Measurements from ENCODE around the gene GANC. TPM values are rescaled to one million over a fixed set of nuclear protein-coding genes. Genes with fewer than 3 reads are reported as not detected.

The GANC gene
- total RNA-seq, 1 donor from 2014 or later = 12.5 TPM

- no peak overlapping the region for H3K27ac ChIP-seq (ENCODE audit: low read depth, low read length)
- H2AFZ ChIP-seq (ENCODE audit: low read depth, low read length) = no peak overlapping the region
- no peak overlapping the region for H3K4me2 ChIP-seq (ENCODE audit: low read length)
- no peaks in the 10 kb centered on the region for H3K27me3 ChIP-seq (ENCODE audit: insufficient read depth, low read length)
- H3K4me1 ChIP-seq (ENCODE audit: insufficient read depth, low read length) = no peaks in the 10 kb centered on the region
- no peaks in the 10 kb centered on the region for H4K20me1 ChIP-seq (ENCODE audit: insufficient read depth, low read length)
- no peak overlapping the region for H3K9ac ChIP-seq (ENCODE audit: low read length)
- Mint-ChIP-seq H3K36me3 (ENCODE audit: low read depth, unreplicated experiment) (peaks cover 8% of the 10 kb centered on the region), H3K27ac (ENCODE audit: unreplicated experiment) (no peak overlapping the region), H3K4me1 (ENCODE audit: low read depth, unreplicated experiment) (no peaks in the 10 kb centered on the region), H3K27me3 (ENCODE audit: low read depth, unreplicated experiment) (no peaks in the 10 kb centered on the region), H3K4me3 (ENCODE audit: unreplicated experiment) (no peak overlapping the region), H3K9me3 (ENCODE audit: unreplicated experiment) (no peaks in the 10 kb centered on the region)
- FAIRE-seq (no peak), DNase-seq (ENCODE audit: low read depth) (peak; percentile 3)
- peaks cover 5% of the 10 kb centered on the region for H3K79me2 ChIP-seq (ENCODE audit: insufficient read depth, low read length)
- peaks cover 56% of the 10 kb centered on the region for H3K36me3 ChIP-seq (ENCODE audit: insufficient read depth, low read length)
- TF ChIP-seq EZH2 (IDR thresholded peaks at IDR 0.05; ENCODE audit: insufficient read depth, low read length) = no peak
- TF ChIP-seq CTCF (IDR thresholded peaks at IDR 0.05; ENCODE audit: insufficient read depth, low read depth, low read length) = no peak
- H3K4me3 ChIP-seq (ENCODE audit: insufficient read depth, low read depth, low read length) = no peak overlapping the region
- H3K9me3 ChIP-seq (ENCODE audit: insufficient read depth, low read depth, low read length) = no peaks in the 10 kb centered on the region
Observed at GRCh38 chr15:42232606-42233005, 40.4 kb upstream of the GANC start.

GRCh38 chr15:42233107-42233506 lies 39.9 kb upstream of the GANC start:
- Histone ChIP-seq H3K27ac (ENCODE audit: low read depth, low read length) (no peak overlapping the region), H3K4me1 (ENCODE audit: insufficient read depth, low read length) (no peaks in the 10 kb centered on the region), H3K9me3 (ENCODE audit: insufficient read depth, low read depth, low read length) (no peaks in the 10 kb centered on the region), H2AFZ (ENCODE audit: low read depth, low read length) (no peak overlapping the region), H3K79me2 (ENCODE audit: insufficient read depth, low read length) (peaks cover 5% of the 10 kb centered on the region), H3K9ac (ENCODE audit: low read length) (no peak overlapping the region), H4K20me1 (ENCODE audit: insufficient read depth, low read length) (no peaks in the 10 kb centered on the region), H3K4me2 (ENCODE audit: low read length) (no peak overlapping the region), H3K27me3 (ENCODE audit: insufficient read depth, low read length) (no peaks in the 10 kb centered on the region), H3K36me3 (ENCODE audit: insufficient read depth, low read length) (peaks cover 54% of the 10 kb centered on the region), H3K4me3 (ENCODE audit: insufficient read depth, low read depth, low read length) (no peak overlapping the region)
- H3K9me3 Mint-ChIP-seq (ENCODE audit: unreplicated experiment) = no peaks in the 10 kb centered on the region
- no peaks in the 10 kb centered on the region for H3K27me3 Mint-ChIP-seq (ENCODE audit: low read depth, unreplicated experiment)
- H3K4me1 Mint-ChIP-seq (ENCODE audit: low read depth, unreplicated experiment) = no peaks in the 10 kb centered on the region
- no peak overlapping the region for H3K27ac Mint-ChIP-seq (ENCODE audit: unreplicated experiment)
- FAIRE-seq = no peak
- H3K4me3 Mint-ChIP-seq (ENCODE audit: unreplicated experiment) = no peak overlapping the region
- TF ChIP-seq EZH2 (IDR thresholded peaks at IDR 0.05; ENCODE audit: insufficient read depth, low read length) = no peak
- TF ChIP-seq CTCF (IDR thresholded peaks at IDR 0.05; ENCODE audit: insufficient read depth, low read depth, low read length) = no peak
- peaks cover 8% of the 10 kb centered on the region for H3K36me3 Mint-ChIP-seq (ENCODE audit: low read depth, unreplicated experiment)
- DNase-seq (ENCODE audit: low read depth) = no peak

- Mint-ChIP-seq H3K4me1 (ENCODE audit: low read depth, unreplicated experiment) (peaks cover 11% of the 10 kb centered on the region), H3K9me3 (ENCODE audit: unreplicated experiment) (no peaks in the 10 kb centered on the region), H3K27me3 (ENCODE audit: low read depth, unreplicated experiment) (no peaks in the 10 kb centered on the region), H3K4me3 (ENCODE audit: unreplicated experiment) (no peak overlapping the region), H3K27ac (ENCODE audit: unreplicated experiment) (no peak overlapping the region), H3K36me3 (ENCODE audit: low read depth, unreplicated experiment) (peaks cover 8% of the 10 kb centered on the region)
- H3K4me3 ChIP-seq (ENCODE audit: insufficient read depth, low read depth, low read length) = no peak overlapping the region
- H3K36me3 ChIP-seq (ENCODE audit: insufficient read depth, low read length) = peaks cover 34% of the 10 kb centered on the region
- no peak for TF ChIP-seq CTCF (IDR thresholded peaks at IDR 0.05; ENCODE audit: insufficient read depth, low read depth, low read length)
- no peak for TF ChIP-seq EZH2 (IDR thresholded peaks at IDR 0.05; ENCODE audit: insufficient read depth, low read length)
- no peak overlapping the region for H2AFZ ChIP-seq (ENCODE audit: low read depth, low read length)
- DNase-seq (ENCODE audit: low read depth) (peak; percentile 3), FAIRE-seq (no peak)
- H4K20me1 ChIP-seq (ENCODE audit: insufficient read depth, low read length) = peaks cover 9% of the 10 kb centered on the region
- H3K27me3 ChIP-seq (ENCODE audit: insufficient read depth, low read length) = no peaks in the 10 kb centered on the region
- no peaks in the 10 kb centered on the region for H3K9me3 ChIP-seq (ENCODE audit: insufficient read depth, low read depth, low read length)
- peaks cover 5% of the 10 kb centered on the region for H3K79me2 ChIP-seq (ENCODE audit: insufficient read depth, low read length)
- H3K27ac ChIP-seq (ENCODE audit: low read depth, low read length) = no peak overlapping the region
- no peak overlapping the region for H3K9ac ChIP-seq (ENCODE audit: low read length)
- H3K4me2 ChIP-seq (ENCODE audit: low read length) = no peak overlapping the region
- no peaks in the 10 kb centered on the region for H3K4me1 ChIP-seq (ENCODE audit: insufficient read depth, low read length)
Observed at GRCh38 chr15:42239528-42240182, 33.3 kb upstream of the GANC start.
